OCI-LY7 (cell line): ENCODE results near the gene IARS2.

Source experiments
- CTCF ChIP-seq: fragments of 200-600 bp; sonication (generic); conservative IDR thresholded peaks from 2 replicates; pipeline ENCODE4 v1.5.1; 2014; ENCODE audit warnings: mild to moderate bottlenecking, antibody characterized with exemption, low read length, moderate library complexity, mixed read lengths
- EZH2phosphoT487 ChIP-seq: fragments of 200-600 bp; sonication (generic); IDR thresholded peaks from 2 replicates; pipeline ENCODE4 v1.6.1; 2018; ENCODE audit warnings: low read depth, borderline replicate concordance, mild to moderate bottlenecking, mixed run types, antibody characterized with exemption, low read length, moderate library complexity, mixed read lengths

GRCh38 chr1:220182111-220182510 lies 88.2 kb downstream of the IARS2 start:
- no peak for TF ChIP-seq CTCF
- TF ChIP-seq EZH2phosphoT487: no peak
